HG02973 (cell line): ENCODE data around the gene EFCAB11.

ENCODE experiments used
- ATAC-seq: cut with Tn5 transposase; IDR thresholded peaks from one replicate; pipeline ENCODE4 v1.9.1; 2021; ENCODE audit warnings: moderate library complexity; ENCODE audit not compliant: unreplicated experiment

The EFCAB11 gene

GRCh38 chr14:89828471-89829165 lies 125.9 kb downstream of the EFCAB11 start:
- ATAC-seq: no peak

- ATAC-seq: no peak
Observed at GRCh38 chr14:89827265-89827664, 127.3 kb downstream of the EFCAB11 start.

DNA sequence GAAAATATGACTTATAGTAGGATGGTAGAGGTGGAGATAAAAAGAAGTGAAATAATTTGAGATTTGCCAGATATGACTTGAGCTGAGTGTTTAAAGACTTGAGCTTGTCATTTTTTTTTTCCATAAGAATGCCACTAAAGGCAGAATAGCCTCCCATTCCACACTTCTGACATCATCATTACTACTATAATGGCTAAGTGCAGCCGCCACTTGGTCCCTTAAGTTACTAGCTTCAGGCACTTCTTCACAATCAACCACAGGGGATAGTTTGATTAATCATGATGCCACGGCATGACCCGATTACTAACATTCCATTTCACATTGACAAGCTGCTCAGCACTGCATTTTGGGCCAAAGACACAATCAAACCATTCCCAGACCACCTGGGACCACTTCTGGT lies 127.9 kb downstream of the EFCAB11 start:
- no peak for ATAC-seq

GRCh38 chr14:89823743-89824142 lies 130.8 kb downstream of the EFCAB11 start:
- no peak for ATAC-seq

GRCh38 chr14:89814126-89814525 lies 140.4 kb downstream of the EFCAB11 start:
- ATAC-seq: no peak

GRCh38 chr14:89813617-89814031 lies 140.9 kb downstream of the EFCAB11 start:
- no peak for ATAC-seq

DNA sequence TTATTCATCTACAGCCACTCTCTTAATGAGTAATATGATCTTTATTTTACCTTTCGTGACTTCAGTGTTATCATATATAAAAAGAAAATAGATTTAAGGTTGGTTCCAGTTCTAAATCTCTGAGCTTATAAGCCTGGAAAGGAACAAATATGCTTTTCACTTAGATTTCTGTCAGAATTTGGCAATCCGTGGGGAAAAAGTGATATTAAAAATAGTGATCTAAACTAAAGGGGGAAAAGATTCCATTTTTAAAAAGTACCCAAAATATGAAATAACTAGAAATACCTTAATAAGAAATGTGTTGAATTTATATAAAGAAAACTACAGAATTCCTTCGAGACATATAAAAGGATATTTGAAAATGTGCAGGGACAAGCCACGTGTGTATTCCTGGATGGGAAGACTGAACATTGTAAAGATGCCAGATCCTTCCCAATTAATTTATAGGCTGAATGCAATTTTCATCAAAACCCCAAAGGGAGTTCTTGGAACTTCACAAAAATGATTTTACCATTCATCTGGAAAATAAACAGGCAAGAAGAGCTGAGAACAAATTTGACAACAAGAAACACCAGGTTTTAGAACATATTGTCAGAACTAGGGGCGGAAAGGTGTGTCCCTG lies 142.5 kb downstream of the EFCAB11 start:
- ATAC-seq: no peak

- no peak for ATAC-seq
Observed at GRCh38 chr14:89810101-89810500, 144.4 kb downstream of the EFCAB11 start.

GRCh38 chr14:89807892-89808291 lies 146.6 kb downstream of the EFCAB11 start:
- ATAC-seq: no peak

GRCh38 chr14:89807151-89807550 lies 147.4 kb downstream of the EFCAB11 start:
- no peak for ATAC-seq

DNA sequence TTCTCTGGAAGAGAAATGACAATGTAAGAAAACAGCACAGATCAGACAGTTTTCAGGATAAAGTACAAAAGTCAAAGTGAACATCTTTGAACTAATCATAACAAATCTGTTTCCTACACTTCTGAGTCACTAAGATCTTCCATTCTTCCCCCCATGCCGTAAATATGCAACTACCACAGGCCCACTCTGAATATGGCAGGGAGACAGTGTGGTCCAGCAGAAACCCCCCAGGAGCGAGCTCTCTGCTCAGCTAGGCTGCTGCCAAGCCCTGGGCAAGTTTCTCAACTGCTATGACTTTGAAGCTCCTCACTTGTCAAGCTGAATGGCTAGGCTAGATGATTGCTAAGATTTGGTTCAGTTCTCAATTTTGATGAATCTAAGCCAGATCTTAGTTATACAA lies 148.1 kb downstream of the EFCAB11 start:
- no peak for ATAC-seq

DNA sequence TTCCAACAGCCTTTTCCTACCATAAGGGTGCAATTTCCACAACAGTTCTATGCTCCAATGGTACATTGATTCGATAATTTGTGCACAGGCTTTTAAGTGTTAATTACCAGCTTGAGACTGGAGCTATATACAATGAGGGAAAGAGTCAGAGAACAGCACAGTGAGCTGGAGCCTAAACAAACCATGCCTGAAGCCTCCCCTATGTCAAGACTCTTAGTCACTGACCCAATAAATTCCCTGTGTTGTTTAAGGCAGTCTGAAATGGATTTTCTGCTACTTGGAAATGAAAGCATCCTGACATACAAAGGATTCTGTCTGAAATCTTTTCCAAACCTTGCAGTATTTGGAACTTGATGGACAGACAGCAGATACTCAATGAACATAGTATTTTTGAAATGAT lies 149.0 kb downstream of the EFCAB11 start:
- ATAC-seq: no peak

DNA sequence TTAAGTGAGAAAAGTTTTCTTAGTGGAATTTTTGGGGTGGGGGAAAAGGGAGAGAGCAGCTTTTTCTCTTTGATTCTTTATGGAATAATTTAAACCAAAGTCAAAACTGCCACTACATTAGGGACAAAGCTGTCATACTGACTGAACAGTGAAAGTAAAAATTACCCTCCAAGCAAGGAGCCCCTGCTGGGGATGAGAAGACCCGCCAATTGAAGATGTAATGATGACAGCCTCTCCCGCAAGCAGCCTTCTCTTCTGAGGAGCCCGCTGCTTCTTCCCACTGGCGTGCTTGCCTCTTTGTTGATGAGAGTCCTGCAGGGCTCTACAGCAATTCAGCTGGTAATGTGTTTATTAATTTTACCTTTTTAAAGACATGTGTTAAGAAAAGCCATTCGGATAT lies 151.0 kb downstream of the EFCAB11 start:
- no peak for ATAC-seq

DNA sequence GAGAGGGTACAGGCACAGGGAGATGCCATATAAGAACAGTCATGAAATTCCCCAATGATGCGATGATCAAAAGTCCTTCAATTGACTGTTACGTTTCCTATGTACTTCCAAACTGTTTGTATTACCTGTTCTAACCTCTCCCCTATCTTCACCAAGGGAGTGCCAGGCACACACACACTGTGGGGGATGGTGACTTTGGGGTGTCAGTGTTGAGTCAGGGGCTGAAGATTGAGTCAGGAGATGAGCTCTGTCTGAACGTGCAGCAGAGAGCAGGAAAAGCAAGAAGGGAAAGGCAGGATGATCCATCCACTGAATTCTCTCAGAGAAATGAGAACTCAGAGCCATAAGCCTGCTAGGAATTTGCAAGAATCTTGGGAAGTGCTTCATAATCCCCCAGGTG lies 153.4 kb downstream of the EFCAB11 start:
- ATAC-seq: no peak

DNA sequence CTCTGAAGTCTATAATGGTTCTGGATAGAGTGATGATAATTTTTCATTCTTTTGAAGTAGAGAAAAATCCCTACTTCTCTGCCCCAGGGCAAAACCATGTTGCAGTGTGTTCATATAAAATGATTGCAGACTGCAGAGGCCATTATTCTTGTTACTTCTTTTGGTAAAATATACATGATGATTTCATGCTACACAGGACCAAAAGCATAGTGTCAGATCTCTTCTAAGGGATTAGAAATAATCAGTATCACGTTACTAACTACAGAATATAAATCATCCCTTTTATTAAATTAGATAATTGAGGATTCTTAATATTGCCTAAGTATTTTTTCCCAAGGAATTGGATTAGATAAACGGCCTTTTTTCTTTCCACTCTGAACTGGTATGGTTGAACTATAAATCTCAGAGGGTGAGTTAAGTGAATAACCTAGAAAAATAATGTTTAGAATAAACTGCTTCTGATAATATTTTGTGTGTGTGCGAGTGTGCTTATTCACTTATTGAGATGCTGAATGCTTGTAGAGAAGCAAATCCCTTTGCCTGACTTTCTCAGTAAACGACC lies 156.2 kb downstream of the EFCAB11 start:
- no peak for ATAC-seq

- no peak for ATAC-seq
Observed at GRCh38 chr14:89797148-89797547, 157.4 kb downstream of the EFCAB11 start.

DNA sequence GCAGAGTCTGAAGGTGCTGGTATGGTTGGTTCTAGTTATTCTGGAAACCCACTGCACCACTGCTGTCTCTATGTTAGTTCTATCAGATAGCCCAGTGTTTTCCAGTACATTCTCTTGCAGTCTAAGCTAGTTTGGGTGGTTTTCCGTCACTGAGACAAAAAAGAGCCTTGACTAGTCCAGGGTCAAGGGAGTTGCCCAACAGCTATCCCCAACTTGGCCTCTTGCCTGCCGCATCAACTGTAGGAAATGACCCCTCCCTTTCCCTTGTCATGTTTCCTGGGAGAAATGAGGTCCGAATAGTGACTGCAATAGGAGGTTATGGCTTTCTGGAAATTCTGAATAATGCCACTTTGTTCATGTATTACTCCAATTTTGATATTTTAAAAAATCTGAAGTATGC lies 160.4 kb downstream of the EFCAB11 start:
- no peak for ATAC-seq

DNA sequence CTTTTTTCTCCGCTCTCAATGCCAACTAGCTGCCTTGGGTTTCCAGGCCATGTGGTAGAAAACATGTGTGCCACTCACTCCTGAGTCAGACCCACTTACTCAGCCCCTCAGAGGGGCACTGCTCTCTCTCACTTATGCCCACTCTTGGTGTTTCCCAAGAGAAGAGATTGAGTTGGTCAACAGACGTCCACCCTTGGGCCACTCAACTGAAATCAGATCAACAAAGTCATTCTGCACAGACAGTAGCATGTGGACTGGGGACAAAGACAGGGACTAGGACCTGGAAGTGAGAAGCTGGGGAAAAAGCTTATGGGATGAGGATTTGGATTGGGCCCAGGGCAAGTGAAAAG lies 161.2 kb downstream of the EFCAB11 start:
- no peak for ATAC-seq

DNA sequence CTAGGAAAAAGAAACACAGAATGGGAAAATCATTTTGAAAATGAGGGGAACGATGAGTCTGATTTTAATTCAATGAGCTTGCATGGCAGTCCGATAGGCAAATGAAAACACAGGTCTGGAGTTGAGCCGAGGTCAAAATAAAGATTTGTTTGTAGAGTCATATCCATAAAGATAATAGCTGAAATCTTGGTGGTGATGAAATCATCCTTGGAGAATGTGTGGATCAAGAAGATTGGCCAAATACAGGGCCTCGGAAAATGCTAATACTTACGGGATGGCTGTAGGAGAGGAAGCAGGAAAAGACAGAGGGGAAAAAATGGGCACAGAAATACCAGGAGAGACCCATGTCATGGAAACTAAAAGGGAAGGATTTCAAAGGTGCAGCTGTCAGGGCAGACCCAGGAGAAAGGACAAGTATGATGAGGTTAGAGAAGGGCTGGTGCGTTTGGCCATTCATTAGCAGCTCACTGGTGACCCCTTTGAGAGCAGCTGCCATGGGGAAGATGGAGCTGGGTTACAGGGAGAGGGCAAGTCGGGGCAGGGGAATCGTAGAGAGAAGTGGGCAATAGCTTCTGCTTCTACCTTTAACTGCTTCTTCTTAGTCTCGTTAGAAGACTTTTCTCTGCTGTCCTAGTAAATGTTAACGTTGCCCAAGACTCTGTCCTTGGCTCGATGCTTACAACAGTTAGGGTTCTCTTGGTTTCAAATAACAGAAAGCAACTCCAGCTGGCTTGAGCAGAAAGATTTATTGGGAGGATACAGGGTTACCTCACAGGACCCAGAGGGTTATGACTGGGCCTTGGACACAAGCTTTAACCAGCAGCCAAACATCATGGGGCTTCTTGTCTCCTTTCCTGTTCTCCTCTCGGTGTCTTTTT lies 161.8 kb downstream of the EFCAB11 start:
- ATAC-seq: no peak

DNA sequence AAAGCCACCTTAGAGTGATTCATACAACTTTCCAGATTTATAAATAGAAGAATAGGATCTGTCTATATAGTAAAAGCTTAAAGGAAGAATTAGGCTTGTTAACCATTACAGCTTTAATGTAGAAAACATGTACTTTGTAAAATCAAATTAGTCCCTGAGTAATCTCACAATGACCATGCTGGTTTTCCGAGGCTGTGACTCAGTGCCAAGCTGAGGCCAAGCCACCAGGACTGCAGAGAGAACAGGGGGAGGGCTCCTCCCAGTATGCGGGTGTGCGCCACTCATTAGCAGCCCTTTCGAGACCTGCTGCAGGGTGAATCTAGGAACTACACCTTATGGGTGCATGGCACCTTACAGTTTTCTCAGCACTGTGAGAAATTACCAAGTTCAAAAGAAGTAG lies 167.0 kb downstream of the EFCAB11 start:
- ATAC-seq: no peak

DNA sequence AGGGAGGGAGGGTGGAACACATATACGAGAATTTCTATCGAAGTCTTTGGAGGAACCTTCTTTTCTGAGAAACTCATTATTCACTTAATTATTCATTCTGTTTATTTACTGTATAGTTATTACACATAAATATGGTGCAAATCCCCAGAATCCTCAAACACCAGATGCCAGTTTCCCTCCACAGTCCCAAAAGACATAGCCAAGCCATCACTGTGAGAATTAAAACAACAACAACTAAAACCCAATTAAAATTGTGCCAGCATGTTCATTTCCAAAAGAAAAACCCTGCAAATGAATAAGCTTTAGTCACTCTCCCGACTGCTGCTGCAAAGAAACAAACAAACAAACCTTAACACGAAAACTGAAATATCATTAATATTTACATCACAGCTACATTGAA lies 173.5 kb downstream of the EFCAB11 start:
- ATAC-seq: no peak

DNA sequence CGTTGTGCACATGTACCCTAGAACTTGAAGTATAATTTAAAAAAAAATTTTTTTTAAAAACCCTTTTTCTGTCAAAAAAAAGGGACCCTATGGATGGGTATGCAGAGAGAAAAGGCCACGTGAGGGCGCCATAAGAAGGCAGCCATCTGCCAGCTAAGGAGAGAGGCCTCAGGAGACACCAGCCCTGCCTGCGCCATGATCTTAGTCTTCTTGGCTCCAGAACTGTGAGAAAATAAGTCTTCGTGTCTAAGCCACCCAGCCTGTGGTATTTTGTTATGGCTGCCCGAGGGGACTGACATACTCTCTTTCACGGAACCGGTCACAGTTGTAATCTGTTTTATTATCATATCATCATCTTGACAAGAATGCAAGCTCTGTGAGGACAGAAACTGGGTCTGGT lies 174.8 kb downstream of the EFCAB11 start:
- no peak for ATAC-seq
